ENCODE measurements around the gene ENKUR.

The ENKUR gene

GRCh38 chr10:24951201-24952142 is 64.5 kb downstream of the ENKUR start:
- H3K4me3 ChIP-seq (ENCODE audit: low read depth, low read length), result peak overlapping the region; percentile 69

DNA sequence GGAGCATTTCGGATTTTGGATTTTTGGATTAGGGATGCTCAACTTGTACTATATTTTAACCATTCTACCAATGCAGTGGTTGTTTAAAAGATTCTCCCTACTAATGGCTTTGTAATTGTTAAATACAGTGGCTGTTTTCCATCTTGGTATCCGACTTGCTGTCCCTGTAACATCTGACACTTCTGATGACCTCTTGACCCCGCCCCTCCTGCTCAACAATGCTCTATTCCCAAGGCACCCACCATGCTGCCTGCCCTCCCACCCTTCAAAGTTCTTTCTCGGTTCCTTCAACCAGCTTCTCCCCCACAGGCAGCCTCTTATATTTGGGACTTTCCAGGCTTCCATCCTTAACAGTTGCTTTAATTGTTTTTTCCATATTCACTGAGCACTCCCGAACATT is 65.5 kb downstream of the ENKUR start:
- no peak overlapping the region for H3K4me3 ChIP-seq (ENCODE audit: low read depth, low read length)

DNA sequence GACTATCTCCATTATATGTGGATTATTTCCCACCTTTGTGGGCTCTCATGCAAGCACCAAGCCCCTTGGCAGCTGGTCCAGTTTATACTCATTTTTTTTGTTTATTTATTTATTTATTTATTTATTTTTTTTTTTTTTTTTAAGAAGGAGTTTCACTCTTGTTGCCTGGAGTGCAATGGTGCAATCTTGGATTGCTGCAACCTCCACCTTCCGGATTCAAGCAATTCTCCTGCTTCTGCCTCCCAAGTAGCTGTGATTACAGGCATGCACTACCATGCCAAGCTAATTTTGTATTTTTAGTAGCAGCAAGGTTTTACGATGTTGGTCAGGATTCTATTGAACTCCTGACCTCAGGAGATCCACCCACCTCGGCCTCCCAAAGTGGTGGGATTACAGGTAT is 66.3 kb downstream of the ENKUR start:
- no peak overlapping the region for H3K4me3 ChIP-seq (ENCODE audit: low read depth, low read length)

GRCh38 chr10:24947304-24948097 is 68.5 kb downstream of the ENKUR start:
- no peak overlapping the region for H3K4me3 ChIP-seq (ENCODE audit: low read depth, low read length)

DNA sequence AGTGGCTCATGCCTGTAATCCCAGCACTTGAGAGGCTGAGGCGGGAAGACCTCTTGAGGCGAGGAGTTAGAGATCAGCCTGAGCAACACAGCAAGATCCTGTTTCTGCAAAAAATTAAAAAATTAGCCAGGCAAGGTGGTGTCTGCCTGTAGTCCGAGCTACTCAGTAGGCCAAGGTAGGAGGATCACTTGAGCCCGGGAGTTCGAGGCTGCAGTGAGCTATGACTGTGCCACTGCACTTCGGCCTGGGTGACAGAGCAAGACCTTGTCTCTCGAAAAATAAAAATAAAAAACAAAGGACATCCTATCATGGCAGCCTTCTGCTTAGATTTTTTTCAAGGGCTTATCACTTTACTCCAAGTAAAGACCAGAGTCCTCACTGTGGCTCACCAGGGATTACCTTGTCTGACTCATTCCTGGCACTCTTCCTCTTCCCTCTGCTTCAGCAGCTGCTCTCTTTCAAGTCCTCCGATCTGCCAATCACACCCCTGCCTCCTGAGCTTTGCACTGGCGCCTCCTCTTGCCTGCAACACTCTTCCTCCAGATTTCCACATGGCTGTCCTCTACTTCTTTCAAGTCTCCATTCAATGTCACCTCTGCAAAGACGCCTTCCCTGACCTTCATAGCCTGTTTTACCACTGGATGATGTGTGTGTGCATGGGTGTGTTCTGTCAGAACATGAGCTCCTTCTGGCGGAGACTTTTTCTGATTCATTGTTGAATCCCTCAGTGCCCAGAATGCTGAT is 71.3 kb downstream of the ENKUR start:
- no peak overlapping the region for H3K4me3 ChIP-seq (ENCODE audit: low read depth, low read length)

DNA sequence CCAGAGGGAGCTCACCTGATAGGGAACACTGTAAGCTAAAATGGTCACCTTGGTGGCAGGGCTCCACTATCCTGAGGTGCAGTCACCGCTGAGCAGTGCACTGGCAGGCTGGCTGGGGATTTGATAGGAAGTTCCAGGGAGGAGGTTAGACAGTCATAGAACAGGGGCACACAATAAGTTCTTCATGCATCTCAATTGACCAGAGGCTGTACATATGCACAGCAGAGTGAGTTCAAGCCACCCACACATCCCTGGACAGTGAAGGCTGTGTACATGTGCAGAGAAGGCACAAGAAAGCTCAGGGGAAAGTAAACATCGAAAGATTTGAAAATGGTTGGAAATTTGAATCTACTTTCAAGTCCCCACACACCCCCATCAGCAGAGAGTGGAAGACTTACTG is 77.4 kb downstream of the ENKUR start:
- no peak overlapping the region for H3K4me3 ChIP-seq (ENCODE audit: low read depth, low read length)

DNA sequence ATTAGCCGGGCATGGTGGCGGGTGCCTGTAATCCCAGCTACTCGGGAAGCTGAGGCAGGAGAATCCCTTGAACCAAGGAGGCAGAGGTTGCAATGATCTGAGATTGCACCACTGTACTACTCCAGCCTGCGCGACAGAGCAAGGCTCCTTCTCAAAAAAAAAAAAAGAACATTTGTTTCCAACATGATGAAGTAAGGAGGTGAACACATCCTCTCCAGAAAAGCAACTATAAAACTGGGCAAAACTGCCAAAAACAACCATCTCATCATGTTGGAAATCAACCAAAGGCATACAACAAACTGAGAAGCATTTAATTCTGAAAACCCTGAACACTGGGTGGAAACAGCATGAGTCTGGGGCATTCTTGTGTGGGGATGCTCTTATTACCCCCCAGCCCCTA is 77.9 kb downstream of the ENKUR start:
- no peak overlapping the region for H3K4me3 ChIP-seq (ENCODE audit: low read depth, low read length)

- H3K4me3 ChIP-seq (ENCODE audit: low read depth, low read length), result no peak overlapping the region
Observed at GRCh38 chr10:24935504-24936292, 80.3 kb downstream of the ENKUR start.
